HG03521 (cell line): ENCODE data around the gene LSM4.
"Not testable (repeated sequence)": the region's sequence is repeated elsewhere in the genome, so short reads cannot be mapped to it uniquely, and the experiment has no call there.

Source experiments
- ATAC-seq: cut with Tn5 transposase; IDR thresholded peaks from one replicate; pipeline ENCODE4 v1.9.1; 2021; ENCODE audit warnings: mild to moderate bottlenecking, moderate library complexity; ENCODE audit not compliant: unreplicated experiment

Gene LSM4

DNA sequence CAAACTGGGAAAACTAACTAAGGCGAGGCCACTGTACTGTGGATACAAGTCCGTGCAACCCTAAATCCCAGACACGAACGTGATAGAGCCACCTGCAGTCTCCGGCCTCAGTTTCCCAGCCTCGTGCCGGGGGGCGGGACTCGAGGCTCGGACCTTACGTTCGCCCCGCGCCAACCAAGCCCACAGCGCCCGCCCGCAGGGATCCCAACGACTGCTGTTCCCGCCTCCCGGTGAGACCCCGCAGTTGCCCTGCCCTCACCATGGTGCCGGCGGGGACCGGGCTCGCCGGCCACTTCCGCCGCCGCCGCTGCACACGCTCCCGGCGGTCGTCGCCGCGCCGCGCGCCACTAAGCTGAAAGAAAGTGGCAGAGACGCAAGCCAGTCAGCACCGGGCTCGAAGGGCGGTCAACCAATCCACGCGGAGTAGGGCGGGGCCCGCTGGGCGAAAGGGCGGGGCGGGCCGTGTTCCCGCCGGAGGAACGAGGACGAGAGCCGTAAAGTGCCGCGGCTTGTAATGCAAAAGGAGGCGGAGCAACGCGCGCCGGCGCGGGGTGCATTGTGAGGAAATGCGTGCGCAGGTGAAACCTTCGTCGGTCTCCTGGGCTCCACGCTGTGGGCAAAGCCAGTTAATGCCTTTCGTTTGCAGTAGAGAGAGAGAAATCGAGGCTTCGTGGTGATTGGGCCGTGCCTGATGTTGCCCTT lies at the start of gene LSM4:
Gene LSM4, minus strand, starts transcription at position 318 of the 702 bp plus-strand sequence. Its CDS starts 56 bp downstream, at position 262.
- ATAC-seq, result peak; percentile 95

DNA sequence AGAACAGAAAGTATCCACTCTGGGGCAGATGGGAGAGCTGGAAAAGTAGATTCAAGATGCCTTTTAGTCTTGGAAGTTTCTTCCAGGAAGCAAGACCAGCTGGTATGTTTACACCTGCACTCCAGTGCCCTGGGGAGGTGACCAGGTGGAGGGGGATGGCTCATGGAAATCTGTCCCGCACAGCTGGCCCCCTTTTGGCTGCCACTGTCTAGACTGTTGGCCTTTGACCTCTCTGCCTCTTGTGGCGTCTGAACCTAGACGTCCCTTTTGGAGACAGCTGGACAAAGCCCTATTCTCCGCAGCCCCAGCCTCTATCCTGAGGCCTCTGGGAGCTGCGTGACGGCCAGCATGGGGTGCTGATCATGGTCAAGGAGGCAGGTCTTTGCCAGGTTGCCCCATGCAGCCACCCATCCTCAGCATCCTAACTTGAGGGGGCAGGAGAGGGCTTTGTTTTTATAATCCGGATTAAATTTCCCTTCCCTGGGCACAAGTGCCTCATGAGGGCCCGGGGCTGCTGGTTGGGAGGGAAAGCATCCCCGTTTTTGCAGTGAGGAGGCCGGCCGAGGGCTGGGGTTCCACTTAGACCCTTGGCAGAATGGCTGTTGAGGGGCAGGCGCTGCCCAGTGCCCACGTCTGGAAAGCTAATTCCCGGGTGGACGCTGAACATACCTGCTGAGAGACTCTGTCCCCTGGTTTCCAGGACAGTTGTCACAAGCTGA lies 45.8 kb upstream of the LSM4 start:
- ATAC-seq, result no peak

DNA sequence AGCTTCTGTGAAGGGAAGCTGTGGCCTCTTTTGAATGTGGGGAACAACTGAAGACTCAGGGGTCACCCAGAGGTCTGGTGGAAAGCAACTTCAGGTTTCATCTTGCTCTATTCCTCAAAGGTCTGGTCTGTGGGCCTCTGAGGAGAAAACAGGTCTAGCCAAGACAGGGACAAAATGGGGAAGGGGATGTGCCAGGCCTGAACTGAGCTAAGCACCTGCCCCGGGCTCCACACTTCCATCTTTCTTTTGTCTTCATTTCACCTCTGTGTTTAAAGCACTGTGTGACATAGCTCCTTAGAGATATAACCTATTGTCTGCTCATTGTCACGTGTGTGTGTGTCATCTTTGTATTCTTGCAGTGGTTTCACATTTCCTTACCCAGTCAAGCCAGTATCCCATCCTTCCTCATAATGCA lies 43.2 kb upstream of the LSM4 start:
- no peak for ATAC-seq

DNA sequence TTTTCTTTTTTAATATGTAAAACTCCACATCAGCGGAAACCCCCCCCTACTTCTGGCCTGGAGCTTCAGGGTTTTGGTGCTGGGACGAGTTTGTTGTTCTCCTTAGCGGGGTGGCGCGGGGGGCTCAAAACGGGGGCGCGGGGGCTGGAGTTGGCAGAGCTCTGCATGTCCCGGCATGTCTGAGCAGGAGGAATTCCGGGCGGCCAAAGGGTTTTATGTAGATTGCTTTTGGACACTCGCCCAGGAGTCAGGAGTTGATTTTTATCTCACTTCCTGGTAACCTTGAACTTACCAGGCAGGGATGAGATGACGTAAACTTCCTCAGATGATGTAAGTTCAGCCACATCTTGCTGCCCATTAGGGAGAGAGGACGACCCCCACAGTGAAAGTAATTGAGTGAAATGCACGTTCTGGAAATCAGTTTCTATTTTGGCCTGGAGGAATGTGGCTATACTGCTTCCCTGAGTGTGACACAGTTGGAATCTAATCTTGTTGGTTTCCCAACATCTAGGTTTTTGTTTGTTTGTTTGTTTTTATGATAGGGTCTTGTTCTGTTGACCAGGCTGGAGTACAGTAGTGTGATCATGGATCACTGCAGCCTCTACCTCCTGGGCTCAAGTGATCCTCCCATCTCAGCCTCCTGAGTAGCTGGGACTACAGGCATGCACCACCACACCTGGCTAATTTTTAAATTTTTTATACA lies 42.1 kb upstream of the LSM4 start:
- ATAC-seq, result no peak

GRCh38 chr19:18364277-18364825 lies 41.5 kb upstream of the LSM4 start:
- ATAC-seq, result not testable (repeated sequence)

DNA sequence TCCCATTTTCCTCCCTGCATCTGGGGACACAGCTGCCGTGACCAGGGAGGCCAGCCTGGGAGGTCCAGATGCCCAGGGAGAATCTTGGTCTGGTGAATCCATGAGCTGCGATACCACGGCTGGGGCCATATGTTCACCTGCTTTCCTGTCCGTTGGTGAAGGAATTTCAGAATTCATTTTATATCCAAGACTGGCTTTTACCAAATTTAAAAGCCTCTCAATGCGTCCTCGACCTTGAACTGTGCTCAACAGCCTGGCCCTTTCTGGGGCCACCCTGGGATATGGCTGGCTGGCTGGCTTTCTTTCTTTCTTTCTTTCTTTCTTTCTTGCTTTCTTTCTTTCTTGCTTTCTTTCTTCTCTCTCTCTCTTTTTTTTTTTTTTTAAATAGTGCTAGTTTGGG lies 40.9 kb upstream of the LSM4 start:
- ATAC-seq, result no peak

GRCh38 chr19:18362934-18363542 lies 40.2 kb upstream of the LSM4 start:
- ATAC-seq, result no peak

DNA sequence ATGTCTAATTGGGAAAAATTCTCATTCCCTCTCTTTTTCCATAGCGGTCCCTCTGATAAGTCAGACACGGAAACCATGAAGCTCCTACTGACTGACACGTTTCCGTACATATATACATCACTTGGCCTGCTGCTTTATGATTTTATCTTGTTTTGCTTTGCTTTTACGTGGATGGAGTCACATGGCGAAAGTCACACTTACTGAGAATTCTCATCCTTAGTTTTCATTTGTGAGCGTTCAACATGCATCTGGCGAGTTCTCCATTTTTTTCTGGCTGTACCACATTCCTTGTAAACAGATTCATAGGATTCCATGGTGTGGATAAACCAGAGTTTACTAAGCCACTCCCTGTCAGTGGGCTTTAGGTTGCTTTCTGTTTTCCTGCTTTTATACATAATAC lies 38.8 kb upstream of the LSM4 start:
- ATAC-seq, result no peak

DNA sequence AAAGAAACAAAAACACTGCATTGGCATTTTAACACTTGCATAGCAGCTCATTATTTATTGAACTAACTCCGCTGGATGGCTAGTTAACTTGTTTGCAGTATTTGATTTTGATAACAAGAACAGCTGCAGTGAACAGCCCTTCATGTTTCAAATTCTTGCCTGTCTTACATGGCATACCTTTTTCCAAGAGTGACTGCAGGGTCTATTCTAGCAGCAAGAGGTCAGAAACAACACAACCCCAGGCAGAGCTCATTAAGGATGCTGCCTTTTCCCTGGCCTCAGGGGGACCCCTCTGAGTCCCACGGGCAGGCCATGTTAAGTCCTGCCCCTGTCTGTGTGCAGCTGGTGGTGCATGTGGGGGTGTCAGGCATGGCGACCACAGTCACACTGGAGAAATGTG lies 34.2 kb upstream of the LSM4 start:
- no peak for ATAC-seq

DNA sequence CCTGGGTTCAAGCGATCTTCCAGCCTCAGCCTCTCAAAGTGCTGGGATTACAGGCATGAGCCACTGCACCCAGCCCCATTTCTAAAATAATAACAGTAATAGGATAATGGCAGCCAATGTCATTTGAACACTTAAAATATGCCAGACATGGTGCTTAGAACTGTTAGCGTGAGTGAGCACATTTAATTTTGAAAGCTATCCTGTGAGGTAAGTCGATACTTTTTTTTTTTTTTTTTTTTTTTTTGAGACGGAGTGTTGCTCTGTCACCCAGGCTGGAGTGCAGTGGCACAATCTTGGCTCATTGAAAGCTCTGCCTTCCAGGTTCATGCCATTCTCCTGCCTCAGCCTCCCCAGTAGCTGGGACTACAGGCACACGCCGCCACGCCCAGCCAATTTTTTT lies 31.9 kb upstream of the LSM4 start:
- not testable (repeated sequence) for ATAC-seq

GRCh38 chr19:18353378-18354005 lies 30.6 kb upstream of the LSM4 start:
- ATAC-seq, result no peak

DNA sequence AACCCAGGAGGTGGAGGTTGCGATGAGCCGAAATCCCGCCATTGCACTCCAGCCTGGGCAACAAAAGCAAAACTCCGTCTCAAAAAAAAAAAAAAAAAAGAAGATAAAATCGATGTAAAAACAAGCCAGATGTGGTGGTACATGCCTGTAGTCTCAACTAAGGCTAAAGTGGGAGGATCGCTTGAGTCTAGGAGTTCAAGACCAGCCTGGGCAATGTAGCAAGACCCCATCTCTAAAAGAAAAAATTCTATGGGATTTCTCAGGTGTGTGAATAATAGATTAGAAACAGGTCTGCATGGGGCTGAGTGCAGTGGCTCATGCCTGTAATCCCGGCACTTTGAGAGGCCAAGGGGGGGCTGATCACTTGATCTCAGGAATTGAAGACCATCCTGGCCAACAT lies 28.7 kb upstream of the LSM4 start:
- no peak for ATAC-seq

DNA sequence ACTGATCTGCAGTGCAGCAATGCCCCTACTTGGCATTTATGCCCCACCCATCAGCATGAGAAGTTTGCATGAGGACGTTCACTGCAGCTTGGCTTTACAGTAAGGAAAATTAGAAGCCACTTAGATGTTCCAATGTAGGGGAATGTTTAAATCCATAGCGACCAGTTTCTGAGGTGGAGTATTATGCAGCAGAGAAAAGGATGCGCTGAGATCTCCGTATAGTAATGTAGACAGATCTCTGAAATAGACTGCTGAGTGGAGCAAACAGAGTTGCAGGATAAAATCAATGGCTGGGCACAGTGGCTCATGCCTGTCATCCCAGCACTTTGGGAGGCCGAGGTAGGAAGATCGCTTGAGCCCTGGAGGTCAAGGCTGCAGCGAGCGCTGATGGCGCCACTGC lies 27.6 kb upstream of the LSM4 start:
- no peak for ATAC-seq

DNA sequence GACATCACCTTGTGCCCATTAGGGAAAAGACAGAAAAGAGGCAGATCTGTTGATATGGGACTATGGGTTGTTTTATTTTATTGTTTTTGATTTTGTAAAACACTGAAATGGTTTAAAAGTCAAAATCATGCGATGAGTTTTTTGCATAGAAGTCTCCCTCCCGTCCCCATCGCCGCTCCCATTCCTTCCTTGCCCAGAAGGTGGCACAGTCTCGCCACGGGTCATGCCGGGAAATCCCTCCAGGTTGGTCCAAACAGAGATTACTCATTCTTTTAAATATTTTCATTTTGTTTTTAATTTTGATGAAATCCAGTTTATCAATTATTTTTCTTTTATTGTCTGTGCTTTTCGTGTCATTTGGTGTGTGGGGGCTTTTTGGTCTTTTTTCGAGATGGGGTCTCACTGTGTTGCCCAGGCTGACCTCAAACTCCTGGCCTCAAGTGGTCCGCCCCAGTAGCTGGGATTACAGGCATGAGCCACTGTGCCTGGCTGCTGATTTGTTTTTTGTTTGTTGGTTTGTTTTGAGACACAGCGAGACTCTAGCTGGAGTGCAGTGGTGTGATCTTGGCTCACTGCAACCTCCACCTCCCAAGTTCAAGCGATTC lies 26.8 kb upstream of the LSM4 start:
- ATAC-seq, result no peak

GRCh38 chr19:18348818-18349339 lies 26.0 kb upstream of the LSM4 start:
- not testable (repeated sequence) for ATAC-seq

DNA sequence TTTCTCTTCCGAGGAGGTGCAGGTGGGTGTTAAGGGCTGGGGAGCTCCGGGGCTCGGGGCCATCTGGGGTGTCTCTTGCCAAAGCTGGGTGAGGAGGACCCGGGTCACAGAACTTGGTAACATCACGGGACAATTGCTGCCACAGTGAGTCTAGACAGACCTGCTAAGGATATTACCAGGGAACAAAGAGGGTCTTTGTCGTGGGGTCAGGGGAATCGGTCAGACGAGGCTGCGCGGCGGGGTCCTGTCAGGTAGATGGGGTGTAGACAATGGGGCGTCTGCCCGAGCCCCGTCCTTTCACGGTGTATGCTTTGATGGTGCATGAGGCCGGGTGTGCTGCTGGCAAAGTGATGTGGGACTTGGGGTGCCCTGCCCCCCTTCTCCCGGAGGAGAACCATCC lies 25.3 kb upstream of the LSM4 start:
- no peak for ATAC-seq

DNA sequence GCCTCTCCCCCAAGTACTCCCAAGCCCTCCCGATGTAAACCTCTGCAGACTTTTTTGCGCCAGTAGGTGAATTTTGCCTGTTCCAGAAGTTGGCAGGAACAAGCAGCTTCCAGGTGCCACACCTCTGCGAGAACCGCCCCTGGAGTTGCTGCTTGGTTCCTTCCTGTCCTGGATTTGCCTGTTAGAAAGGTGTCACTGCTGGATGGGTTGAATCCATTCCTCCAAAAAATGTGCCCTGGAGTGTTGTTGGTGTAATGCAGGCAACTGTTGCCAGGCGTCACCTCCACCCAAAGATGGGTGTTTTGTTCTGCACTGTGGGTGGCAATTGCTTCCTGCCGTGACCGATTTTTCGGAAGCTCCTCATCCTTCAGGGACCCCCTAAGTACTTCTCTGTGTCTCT lies 23.2 kb upstream of the LSM4 start:
- no peak for ATAC-seq

DNA sequence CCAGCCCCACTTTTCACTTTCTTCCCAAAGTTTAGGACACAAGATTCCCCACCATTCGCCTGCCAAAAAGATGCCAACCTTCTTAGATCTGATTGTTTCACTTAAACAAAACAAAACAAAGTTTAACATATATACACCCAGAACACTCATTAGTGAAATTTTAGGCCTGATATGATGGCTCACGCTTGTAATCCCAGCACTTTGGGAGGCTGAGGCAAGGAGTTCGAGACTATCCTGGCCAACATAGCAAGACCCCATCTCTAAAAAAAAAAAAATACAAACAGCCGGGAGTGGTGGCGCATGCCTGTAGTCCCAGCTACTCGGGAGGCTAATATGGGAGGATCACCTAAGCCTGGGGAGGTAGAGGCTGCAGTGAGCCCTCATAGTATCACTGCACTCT lies 22.4 kb upstream of the LSM4 start:
- no peak for ATAC-seq

DNA sequence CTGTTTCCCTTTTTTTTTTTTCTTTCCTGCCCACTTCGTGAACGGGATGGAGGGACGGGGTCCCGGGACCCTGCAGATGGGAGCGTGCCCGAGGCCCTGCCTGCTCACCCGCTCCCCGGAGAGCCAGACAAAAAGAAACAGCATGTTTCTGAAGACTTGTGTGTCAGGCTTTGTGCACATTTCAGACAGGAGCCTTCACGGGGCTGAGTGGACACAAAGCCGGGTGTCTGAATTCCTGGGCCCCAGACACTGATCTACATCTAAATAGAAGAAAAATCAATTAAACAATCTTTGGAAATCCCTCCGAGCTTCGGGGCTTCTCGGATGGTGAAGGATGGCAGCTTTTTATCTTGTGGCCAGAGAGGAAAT lies 21.7 kb upstream of the LSM4 start:
- ATAC-seq, result no peak

GRCh38 chr19:18342090-18342632 lies 19.3 kb upstream of the LSM4 start:
- no peak for ATAC-seq
